Stimulated activated CD8-positive, alpha-beta memory T cell treated with anti-CD3 and anti-CD28 coated beads, Interleukin-12 subunit alpha, Interleukin-12 subunit beta, amount 100 ng/mL, for 4 hours (primary cell): ENCODE results near the gene DMRTA2.

Source experiments
- DNase-seq: peaks from one replicate; pipeline ENCODE4 v3.0.0-alpha.2; 2020; ENCODE audit warnings: low read depth

Gene DMRTA2

DNA sequence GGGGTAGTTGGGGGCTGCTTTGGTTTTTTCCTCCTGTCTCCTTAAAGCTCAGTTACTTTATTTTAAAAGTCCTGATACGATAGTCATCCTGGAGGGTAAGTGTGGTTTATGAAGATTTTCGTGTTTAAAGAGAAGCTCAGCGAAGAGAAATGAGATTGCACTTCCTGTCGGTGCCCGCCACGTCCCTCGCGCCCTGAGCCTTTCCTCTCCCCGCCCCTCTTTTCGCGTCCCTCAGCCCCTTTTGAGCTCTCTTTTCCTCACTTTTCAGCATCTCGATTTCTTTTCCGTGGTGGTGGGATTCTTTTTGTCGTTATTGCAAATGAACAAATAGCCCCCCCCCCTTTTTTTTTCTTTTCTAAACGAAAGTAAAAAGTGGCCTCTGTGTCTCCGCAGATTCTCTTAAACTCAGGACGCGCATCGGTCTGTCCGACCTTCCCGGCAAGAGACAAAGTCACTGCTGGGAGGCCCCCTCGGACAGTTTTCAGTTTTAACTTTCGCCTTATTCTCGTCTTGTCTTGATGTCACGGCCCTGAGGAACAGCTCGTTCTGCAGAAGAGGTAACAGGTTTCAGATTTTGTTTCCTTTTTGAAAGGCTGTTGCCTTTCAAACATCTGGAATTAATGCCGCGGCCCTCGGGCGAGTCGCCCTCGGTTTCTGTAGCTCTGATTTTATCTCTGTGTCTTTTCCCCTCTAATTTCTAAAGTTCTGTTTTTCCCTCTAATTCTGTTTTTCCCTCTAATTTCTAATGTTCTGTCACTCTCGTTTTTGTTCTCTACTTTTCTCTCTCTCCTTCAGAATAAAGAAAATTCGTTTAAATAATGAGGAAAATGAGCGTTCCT is 1.0 kb upstream of the DMRTA2 start:
- DNase-seq: no peak

GRCh38 chr1:50423670-50424000 is 392 bp upstream of the DMRTA2 start:
- DNase-seq: no peak

DNA sequence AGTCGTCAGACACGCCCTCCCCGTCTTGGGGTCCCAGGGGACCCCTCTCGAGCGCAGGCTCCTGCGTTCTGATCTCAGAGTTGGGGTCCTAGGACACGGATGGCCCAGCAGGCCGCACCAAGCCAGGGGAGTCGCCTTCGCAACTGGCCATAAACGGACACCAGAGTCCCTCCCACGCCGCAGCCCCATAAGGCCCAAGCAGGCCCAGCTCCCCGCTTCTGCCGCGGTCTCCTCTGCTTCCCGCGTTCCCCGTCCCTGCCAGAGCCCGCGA is 633 bp downstream of the DMRTA2 start:
- no peak for DNase-seq

DNA sequence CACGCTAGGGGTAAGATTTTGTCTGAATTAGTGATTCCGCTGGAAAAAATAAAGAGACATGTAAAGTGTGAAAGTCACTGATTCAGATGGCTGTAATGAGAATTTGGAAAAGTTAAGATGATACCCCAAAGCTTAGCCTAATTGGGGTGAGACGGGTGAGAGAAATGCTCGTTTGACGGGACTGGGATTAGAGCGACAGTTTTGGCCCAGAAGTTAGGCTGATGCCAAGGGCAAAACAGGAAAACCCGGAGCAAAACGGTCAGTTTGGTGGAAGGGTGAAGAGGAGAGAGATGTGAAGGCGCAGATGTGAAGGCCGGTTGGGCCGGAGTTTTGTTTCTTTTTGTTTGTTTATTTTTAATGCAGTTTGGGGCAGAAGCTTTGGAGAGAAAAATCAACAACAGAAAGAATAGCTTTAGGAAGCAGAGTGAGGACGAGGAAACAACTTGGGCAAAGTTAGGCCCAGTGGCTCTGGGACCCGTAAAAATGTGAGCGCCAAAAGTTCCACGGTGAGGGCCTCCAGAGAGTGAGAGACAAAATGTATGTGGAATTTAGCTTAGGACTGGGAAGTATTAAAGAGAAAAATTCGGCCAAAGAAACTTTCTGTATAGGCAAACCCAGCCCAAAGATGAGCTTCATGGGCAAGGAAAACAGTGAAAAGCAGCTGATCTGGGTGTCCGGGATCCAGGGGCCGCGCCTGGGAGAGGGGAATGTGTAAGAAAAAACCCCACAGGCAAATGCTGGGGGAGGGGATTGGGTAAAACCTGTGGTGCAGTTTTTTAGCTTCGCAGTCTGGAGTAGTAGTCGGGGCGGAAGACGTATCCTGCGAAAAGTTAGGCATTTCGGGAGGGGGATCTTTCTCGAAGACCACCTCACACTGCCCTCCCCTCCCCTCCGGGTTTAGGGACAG is 1.2 kb downstream of the DMRTA2 start:
- DNase-seq: no peak

DNA sequence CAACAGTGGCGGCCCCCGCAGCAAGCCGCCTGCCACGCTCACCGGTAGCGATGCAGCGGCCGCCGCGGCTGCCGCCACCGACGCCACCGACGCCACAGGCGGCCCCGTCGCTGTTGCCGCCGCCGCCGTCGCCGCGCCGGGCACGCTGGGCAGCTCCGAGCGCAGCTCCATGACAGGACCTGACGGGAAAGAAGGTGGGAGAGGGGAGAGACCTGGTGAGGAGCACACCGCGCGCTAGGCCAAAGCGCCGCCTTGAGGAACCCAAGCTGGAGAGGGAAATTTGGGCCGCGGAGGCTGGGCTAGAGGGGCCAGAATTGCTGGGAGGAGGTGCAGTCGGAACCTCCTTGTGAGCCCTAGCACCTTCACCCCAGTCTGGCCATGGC is 1.9 kb downstream of the DMRTA2 start:
- DNase-seq: no peak

- DNase-seq: no peak
Measured at GRCh38 chr1:50420689-50421365, 2.4 kb downstream of the DMRTA2 start.

DNA sequence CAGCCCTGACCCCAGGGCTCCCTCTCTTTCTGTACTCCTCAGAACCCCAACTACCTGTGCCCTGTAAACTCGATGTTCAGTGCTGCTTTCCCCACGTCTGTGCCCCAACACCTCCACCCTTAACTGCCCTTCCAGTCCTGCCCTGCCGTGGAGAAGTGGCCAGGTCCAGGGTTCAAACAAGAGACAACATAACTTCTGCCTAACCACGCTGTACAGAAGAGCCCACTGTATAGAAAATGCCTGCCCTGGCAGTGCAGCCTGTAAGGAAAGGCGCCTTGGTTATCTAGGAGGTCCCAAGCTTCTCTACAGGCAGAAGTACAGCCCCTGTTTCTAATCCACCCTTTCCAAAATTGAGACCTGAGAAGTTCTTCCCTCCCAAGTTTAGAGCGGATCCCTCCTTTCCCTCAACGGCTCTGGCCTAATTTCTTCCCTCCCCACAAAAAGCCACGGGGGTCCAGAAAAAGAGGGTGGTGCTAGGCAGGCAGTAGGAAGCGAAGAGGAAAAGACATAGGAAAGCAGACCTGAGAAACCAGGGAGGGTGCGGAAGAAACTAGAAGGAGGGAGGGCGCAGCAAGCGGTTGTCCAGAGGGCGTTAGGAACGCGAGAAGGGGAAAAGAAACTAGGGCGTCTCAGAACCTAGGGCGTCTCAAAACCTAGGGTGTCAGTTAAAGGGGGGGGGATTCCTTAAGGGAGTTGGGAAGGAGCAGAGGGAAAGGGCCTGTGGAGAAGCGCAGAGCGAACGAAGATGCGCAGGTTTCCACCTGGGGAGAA is 3.2 kb downstream of the DMRTA2 start:
- no peak for DNase-seq

GRCh38 chr1:50419192-50419906 is 3.9 kb downstream of the DMRTA2 start:
- DNase-seq: no peak

GRCh38 chr1:50418600-50419109 is 4.6 kb downstream of the DMRTA2 start:
- DNase-seq: no peak

- no peak for DNase-seq
Measured at GRCh38 chr1:50417946-50418599, 5.2 kb downstream of the DMRTA2 start.

- DNase-seq: no peak
Measured at GRCh38 chr1:50417507-50417906, 5.7 kb downstream of the DMRTA2 start.

GRCh38 chr1:50416553-50417453 is 6.4 kb downstream of the DMRTA2 start:
- DNase-seq: no peak

GRCh38 chr1:50416150-50416527 is 7.1 kb downstream of the DMRTA2 start:
- no peak for DNase-seq

GRCh38 chr1:50415235-50416149 is 7.8 kb downstream of the DMRTA2 start:
- DNase-seq: no peak

- DNase-seq: no peak
Measured at GRCh38 chr1:50414853-50415234, 8.4 kb downstream of the DMRTA2 start.

- no peak for DNase-seq
Measured at GRCh38 chr1:50412813-50413476, 10.3 kb downstream of the DMRTA2 start.

- no peak for DNase-seq
Measured at GRCh38 chr1:50405814-50406213, 17.4 kb downstream of the DMRTA2 start.

- DNase-seq: no peak
Measured at GRCh38 chr1:50393522-50394120, 29.6 kb downstream of the DMRTA2 start.
